ENCODE results near the gene SFMBT1. TPM values are rescaled to one million over a fixed set of nuclear protein-coding genes. Genes with fewer than 3 reads are reported as not detected.

Gene SFMBT1
- total and polyA plus RNA-seq, 9 of the 15 experiments (the other 6 are each of a cell fraction or from before 2014, with no cell fraction given) = 0.76 to 6.6 (median 3.6) TPM

DNA sequence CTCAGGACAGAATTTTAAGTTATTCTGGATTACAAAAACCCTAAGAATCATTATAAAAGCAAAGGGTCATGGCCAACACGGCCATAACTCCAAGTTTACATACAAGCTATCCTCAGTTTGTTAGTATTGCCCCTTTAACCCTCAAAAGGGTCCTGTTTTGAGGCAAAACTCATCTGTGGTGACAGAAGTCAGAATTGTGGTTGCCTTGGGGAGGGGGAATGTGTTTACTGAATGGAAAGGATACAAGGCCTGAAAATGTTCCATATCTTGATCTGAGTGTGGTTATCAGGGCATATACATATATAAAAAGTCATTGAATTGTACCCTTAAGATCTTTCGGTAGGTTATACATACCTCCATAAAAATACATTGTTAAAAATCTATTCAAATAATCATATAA, 2.1 kb downstream of the SFMBT1 start:
- ChIA-PET CTCF (ENCODE audit: low intra/inter-chr PET ratio) (no interaction called here), POLR2A (interaction anchor here (0.8 to 1.0 kb wide), 2 partner anchors 9 to 855 kb away, joined by 3 read pairs; no protein-coding TSS in a partner anchor)
- no peak overlapping the region for H2AFZ ChIP-seq (ENCODE audit: low read depth, low read length)
- no peaks in the 10 kb centered on the region for H3K9me3 ChIP-seq (replicated peaks; ENCODE audit: control insufficient read depth, insufficient read depth, low read depth, low read length)
- ATAC-seq (no peak), FAIRE-seq (no peak), DNase-seq (ENCODE audit: extremely low read depth in 1 of 4, low spot score in 3 of 4) (no peak)
- intact Hi-C loops (cut with micrococcal nuclease) = no loop called here
- BruUV-seq (replicated peaks) = no TSS peak
- H3K4me3 ChIP-seq = no peak overlapping the region
- H3K36me3 ChIP-seq (ENCODE audit: control insufficient read depth, insufficient read depth, low read length) = no peaks in the 10 kb centered on the region
- H3K4me1 ChIP-seq (replicated peaks in 1 of 2; ENCODE audit: control insufficient read depth in 2 of 2, insufficient read depth in 2 of 2, low read length in 2 of 2) = peaks cover 4 to 17% of the 10 kb centered on the region in 2 experiments; a peak in 4 of 5 replicates
- 62% methylated on average over 2 of the region's 2 CpGs for WGBS (ENCODE audit: insufficient coverage, low coverage, missing lambda C conversion rate)
- H3K27ac ChIP-seq (ENCODE audit: extremely low read depth, low read depth, low read length) = no peak overlapping the region
- H4K20me1 ChIP-seq (replicated peaks; ENCODE audit: control insufficient read depth, insufficient read depth, low read length) = no peaks in the 10 kb centered on the region
- H3K79me2 ChIP-seq (ENCODE audit: control insufficient read depth, insufficient read depth, low read length) = peaks cover 7% of the 10 kb centered on the region; the same call in 2 of the 3 replicates
- no peaks in the 10 kb centered on the region for H3K9me1 ChIP-seq (ENCODE audit: control insufficient read depth, insufficient read depth, low read length)
- H3K27me3 ChIP-seq (ENCODE audit: control insufficient read depth in 2 of 2, insufficient read depth in 2 of 2, low read length in 2 of 2) = no peaks in the 10 kb centered on the region
- no peak overlapping the region for H3K4me2 ChIP-seq (ENCODE audit: insufficient read depth, low read length)
- in situ Hi-C loops (cut with MboI) = no loop called here
- H3K9ac ChIP-seq (ENCODE audit: insufficient read depth in 1 of 2, low read depth in 2 of 2, low read length in 2 of 2) = no peak overlapping the region
- TF ChIP-seq SNRNP70 (optimal IDR thresholded peaks at IDR 0.05; ENCODE audit: low read depth, low read length) (no peak), HMG20B (CRISPR knock-in tag; IDR thresholded peaks at IDR 0.05) (no peak), ZNF780A (CRISPR knock-in tag; IDR thresholded peaks at IDR 0.05) (no peak), SNIP1 (IDR thresholded peaks at IDR 0.05; ENCODE audit: low read depth) (no peak), EP400 (IDR thresholded peaks at IDR 0.05) (no peak), KLF6 (CRISPR knock-in tag; IDR thresholded peaks at IDR 0.05; ENCODE audit: borderline replicate concordance) (no peak), NFE2 (IDR thresholded peaks at IDR 0.05; ENCODE audit: low read depth) (no peak), CC2D1A (IDR thresholded peaks at IDR 0.05) (no peak), GTF2E2 (tag; IDR thresholded peaks at IDR 0.05) (no peak), EWSR1 (IDR thresholded peaks at IDR 0.05; ENCODE audit: borderline replicate concordance, low read depth, partially characterized antibody) (no peak)
- TF ChIP-seq, protein P1, sequence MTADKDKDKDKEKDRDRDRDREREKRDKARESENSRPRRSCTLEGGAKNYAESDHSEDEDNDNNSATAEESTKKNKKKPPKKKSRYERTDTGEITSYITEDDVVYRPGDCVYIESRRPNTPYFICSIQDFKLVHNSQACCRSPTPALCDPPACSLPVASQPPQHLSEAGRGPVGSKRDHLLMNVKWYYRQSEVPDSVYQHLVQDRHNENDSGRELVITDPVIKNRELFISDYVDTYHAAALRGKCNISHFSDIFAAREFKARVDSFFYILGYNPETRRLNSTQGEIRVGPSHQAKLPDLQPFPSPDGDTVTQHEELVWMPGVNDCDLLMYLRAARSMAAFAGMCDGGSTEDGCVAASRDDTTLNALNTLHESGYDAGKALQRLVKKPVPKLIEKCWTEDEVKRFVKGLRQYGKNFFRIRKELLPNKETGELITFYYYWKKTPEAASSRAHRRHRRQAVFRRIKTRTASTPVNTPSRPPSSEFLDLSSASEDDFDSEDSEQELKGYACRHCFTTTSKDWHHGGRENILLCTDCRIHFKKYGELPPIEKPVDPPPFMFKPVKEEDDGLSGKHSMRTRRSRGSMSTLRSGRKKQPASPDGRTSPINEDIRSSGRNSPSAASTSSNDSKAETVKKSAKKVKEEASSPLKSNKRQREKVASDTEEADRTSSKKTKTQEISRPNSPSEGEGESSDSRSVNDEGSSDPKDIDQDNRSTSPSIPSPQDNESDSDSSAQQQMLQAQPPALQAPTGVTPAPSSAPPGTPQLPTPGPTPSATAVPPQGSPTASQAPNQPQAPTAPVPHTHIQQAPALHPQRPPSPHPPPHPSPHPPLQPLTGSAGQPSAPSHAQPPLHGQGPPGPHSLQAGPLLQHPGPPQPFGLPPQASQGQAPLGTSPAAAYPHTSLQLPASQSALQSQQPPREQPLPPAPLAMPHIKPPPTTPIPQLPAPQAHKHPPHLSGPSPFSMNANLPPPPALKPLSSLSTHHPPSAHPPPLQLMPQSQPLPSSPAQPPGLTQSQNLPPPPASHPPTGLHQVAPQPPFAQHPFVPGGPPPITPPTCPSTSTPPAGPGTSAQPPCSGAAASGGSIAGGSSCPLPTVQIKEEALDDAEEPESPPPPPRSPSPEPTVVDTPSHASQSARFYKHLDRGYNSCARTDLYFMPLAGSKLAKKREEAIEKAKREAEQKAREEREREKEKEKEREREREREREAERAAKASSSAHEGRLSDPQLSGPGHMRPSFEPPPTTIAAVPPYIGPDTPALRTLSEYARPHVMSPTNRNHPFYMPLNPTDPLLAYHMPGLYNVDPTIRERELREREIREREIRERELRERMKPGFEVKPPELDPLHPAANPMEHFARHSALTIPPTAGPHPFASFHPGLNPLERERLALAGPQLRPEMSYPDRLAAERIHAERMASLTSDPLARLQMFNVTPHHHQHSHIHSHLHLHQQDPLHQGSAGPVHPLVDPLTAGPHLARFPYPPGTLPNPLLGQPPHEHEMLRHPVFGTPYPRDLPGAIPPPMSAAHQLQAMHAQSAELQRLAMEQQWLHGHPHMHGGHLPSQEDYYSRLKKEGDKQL (CRISPR knock-in tag; IDR thresholded peaks at IDR 0.05; ENCODE audit: borderline replicate concordance) = no peak
- TF ChIP-seq, protein P2, sequence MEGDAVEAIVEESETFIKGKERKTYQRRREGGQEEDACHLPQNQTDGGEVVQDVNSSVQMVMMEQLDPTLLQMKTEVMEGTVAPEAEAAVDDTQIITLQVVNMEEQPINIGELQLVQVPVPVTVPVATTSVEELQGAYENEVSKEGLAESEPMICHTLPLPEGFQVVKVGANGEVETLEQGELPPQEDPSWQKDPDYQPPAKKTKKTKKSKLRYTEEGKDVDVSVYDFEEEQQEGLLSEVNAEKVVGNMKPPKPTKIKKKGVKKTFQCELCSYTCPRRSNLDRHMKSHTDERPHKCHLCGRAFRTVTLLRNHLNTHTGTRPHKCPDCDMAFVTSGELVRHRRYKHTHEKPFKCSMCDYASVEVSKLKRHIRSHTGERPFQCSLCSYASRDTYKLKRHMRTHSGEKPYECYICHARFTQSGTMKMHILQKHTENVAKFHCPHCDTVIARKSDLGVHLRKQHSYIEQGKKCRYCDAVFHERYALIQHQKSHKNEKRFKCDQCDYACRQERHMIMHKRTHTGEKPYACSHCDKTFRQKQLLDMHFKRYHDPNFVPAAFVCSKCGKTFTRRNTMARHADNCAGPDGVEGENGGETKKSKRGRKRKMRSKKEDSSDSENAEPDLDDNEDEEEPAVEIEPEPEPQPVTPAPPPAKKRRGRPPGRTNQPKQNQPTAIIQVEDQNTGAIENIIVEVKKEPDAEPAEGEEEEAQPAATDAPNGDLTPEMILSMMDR (IDR thresholded peaks at IDR 0.05 in 2 of 3, conservative IDR thresholded peaks at IDR 0.05 in 1 of 3; ENCODE audit: insufficient read depth in 2 of 3, low read depth in 1 of 3, low read length in 3 of 3) = no peak
- TF ChIP-seq, protein P3, sequence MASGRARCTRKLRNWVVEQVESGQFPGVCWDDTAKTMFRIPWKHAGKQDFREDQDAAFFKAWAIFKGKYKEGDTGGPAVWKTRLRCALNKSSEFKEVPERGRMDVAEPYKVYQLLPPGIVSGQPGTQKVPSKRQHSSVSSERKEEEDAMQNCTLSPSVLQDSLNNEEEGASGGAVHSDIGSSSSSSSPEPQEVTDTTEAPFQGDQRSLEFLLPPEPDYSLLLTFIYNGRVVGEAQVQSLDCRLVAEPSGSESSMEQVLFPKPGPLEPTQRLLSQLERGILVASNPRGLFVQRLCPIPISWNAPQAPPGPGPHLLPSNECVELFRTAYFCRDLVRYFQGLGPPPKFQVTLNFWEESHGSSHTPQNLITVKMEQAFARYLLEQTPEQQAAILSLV (tag; IDR thresholded peaks at IDR 0.05) = no peak
- TF ChIP-seq, protein P4, sequence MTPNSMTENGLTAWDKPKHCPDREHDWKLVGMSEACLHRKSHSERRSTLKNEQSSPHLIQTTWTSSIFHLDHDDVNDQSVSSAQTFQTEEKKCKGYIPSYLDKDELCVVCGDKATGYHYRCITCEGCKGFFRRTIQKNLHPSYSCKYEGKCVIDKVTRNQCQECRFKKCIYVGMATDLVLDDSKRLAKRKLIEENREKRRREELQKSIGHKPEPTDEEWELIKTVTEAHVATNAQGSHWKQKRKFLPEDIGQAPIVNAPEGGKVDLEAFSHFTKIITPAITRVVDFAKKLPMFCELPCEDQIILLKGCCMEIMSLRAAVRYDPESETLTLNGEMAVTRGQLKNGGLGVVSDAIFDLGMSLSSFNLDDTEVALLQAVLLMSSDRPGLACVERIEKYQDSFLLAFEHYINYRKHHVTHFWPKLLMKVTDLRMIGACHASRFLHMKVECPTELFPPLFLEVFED (CRISPR knock-in tag; conservative IDR thresholded peaks at IDR 0.05) = no peak

All from K562 (cell line).